Eye (tissue), 1 donor: ENCODE data around the gene SMOC2.
A peak's percentile ranks its signal among the peaks of the same experiment; 100 is the strongest.

Experiments used
- DNase-seq: peaks from one replicate; pipeline ENCODE4 v3.0.0-alpha.2; 2015

SMOC2 gene

DNA sequence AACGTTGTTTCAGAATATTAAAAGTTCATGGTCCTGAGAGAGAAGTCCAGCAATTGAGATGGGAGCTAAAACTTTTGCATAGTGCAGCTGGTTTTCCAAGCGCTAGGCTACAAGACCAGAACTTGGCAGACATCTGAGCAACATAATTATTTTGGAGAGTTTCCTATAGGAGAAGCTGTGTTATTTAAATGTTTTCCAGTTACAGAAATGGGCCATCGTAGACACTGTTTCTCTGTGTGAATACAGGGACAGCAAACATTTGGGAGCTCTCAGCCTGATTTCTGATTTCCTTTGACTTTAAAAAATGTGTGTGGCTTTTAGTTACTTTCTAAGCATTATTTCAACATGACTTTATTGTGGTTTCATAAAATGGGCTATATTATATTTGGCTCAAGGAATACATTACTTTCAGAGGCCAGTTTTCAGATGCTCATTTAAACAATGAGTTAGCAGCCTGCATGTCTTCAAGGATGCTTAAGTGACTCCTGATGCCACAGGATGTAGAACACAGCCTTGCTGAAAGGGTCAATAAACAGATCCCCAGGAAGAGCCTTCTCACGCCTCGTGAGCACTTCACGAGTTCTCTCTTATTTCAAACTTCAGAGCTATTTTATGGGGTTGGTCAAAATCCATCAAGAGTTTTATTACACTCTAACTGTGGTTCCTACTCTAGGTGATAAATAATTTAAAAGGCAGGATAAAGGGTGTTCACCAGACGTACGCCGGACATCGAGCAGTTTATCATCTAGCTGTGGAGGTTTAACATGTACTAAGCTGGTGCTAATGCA is 193.8 kb downstream of the SMOC2 start:
- no peak for DNase-seq

DNA sequence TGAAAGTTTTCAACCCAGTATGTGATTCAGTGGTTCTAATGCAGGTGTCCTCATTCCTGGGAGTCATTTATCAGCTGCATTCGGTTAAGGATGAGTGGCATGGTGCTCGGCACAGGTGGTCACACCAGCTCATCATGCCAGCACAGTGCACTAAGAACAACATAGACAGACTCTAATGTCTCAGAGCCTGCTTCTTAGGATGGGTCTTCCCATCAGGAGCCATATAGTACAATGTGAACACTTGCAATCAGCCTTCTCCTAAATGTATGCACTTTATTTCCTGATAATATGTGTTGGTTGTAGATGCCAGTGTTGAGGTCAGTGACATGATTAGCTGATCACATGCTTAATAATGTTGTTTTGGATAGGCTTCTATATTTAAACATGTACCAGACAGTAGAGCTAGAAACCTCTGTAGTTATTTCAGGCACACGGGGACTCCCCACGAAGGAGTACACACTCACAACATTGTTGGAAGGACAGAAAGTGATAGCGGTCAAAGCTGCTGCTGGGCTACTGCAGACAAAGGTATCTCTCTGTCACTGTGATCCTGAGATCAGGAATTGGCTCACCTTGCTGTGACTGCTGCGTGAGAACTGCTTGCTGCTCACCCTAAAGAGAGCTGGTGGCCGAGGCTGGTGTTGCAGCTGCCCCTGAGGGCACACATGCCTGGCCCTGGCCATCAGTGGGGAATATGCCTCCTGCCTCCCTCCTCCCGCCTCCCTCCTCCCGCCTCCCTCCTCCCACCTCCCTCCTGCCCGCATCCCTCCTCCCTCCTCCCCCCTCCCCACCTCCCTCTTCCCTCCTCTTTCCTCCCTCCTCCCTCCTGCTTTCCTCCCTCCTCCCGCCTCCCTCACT is 195.4 kb downstream of the SMOC2 start:
- no peak for DNase-seq

DNA sequence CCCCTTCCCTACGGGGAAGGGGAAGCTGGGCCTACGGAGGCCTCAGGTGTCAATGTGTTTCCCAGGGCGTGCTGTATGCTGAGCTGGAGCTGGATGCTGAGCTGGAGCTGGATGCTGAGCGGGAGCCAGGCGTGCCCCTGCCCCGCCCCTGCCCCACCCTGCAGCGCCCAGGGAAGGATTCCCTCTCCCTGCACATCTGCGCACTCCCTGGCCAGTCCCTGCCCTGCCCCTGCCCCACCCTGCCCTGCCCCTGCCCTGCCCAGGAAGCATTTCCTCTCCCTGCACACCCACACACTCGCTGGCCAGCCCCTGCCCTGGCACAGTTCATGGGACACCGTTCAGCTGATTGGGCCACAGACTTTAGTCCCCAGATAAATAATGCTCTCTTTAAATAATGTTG is 196.8 kb downstream of the SMOC2 start:
- DNase-seq = no peak

DNA sequence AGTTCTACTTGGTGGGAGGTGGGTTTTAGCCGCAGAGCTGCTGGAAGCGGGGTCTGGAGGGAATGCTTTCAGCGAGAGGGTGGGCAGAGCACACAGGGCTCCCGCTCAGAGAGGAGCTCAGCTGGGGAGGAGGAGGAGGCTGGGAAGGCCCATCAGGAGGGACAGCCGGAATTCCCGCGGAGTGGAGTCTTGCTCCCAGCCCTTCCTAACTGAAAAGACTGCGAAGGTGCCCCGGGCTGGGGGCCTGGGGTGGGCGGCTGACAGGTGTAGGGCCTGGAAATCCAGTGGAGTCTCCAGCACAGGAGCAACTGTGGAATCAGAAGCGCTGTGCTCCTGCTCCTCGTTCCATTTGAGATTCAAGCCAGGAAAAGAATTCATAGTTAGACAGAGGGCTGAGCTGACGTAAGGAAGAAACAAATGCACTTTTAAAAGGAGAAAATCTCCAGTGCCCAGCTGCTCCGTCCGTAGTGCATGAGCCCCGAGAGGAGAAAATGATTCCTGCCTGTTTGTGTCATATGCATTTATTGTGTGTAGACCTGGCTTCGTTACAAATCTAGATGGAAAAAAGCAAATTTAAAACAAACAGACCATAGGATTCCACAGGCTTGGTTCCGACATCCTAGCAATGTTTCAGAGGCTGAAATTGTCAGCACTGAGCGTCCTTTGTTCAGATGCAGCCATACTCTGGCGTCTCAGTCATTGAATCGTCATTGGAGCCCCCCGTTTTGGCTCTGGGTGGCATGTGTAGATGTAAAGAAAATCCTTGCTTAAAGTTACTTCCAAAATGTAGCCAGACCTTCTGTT is 197.7 kb downstream of the SMOC2 start:
- no peak for DNase-seq

DNA sequence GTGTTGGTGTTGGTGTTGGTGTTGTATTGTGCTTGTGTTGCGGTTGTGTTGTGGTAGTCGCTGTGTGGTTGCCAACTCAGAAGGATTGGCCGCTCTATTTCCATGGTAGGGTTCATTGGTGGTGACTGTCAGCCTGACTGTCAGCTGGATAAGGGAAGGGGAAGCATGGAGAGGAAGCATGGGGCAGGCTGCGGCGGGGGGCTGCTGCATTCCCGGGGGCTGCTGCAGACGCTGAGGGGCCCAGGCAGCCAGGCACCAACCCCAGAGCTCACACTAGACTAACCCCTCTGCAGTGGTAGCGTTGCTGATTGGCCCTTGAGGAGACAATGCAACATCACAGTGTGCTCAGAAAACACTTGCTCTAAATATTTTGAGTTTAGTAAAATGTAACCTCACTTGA is 199.2 kb downstream of the SMOC2 start:
- DNase-seq = no peak

DNA sequence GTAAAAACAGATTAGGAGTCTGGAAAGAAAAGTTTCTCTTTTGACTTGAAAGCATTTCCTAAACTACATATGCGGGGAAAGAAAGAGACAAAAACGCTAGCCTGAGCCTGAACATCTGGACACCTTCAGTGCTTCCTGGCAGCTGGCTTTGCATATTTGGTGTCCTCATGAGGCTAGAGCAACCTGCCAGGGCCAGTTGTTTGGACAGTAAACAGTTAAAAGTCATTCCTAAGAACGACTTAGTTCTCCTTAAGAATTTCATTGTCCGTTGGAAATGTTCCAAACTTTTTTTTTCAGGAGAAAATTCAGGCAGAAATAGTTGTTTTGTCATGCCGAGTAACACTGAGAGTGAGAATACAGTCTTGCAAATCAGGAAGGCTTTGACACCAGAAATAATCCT is 199.8 kb downstream of the SMOC2 start:
- peak; percentile 63 for DNase-seq

DNA sequence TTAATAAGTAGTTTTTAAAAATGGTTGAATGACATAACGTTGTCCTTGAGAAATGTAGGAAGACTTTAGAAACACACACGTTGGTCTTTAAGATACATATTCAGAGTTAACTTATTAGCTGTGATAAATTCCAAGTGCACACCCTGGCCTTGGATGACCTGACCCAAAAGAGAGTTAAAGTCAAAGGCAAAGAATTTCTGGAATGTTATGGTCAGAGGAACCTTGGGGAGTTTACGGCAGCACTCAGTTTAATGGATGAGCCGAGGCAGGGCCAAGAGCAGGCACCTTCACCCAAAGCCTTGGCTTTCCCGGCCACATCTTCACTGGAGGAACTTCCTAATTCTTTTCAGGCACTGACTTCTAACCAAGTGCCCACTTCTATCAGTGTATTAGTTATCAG is 200.5 kb downstream of the SMOC2 start:
- no peak for DNase-seq

DNA sequence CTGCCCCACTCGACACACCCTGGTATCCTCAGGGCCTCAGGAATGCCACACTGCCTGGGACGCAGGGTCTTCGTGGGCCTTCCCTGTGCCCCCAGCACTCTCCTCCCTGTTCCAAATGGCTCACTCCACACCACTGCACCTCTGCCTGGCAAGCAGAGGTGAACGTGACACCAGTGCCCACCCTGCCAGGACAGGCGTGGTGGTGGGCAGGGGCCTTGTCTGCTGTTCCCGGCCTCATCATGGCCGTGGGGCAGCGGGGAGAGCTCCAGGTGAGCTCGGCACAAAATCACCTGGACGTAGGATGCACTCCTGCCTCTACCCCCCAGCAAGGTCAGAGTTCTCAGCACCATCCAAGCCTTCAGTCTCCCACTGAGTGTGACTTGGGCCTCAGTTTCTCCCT is 202.4 kb downstream of the SMOC2 start:
- no peak for DNase-seq

DNA sequence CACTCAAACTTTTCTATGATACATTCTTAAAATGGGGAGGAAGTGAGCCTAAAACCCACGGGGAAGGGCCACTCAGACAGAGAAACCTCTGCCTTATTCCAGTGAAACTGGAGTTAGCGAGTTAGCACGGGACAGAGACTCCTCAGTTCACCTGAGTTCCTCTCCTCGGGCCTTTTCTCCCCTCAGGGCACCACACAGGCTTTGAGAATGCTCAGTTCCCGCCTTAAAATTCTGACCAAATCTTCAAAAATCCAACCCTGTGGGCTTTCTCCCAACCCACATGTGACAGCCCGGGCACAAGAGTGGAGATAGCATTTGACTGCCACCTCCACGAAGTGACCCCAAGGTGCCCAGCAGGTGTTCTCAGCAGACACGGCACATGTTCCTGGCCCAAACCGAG is 204.3 kb downstream of the SMOC2 start:
- no peak for DNase-seq

DNA sequence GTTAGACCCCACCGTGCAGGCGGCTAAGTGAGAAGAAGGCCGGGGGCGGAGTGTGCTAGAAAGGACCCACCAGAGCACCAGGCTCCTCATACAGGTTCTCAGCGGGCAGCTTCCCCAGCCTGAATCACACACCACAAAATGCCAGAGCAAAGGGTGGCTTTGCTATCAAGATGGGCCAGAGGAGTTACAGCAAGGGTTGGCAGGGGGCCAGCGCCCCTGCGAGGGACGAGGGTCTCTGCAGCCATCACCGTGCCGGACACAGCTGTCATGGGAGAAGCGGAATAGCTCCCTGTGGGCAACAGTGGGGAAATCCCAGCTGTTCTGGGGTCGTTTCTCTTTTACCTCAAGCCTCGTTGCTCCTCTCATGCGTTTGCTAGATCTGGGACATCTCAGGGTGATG is 206.3 kb downstream of the SMOC2 start:
- no peak for DNase-seq

DNA sequence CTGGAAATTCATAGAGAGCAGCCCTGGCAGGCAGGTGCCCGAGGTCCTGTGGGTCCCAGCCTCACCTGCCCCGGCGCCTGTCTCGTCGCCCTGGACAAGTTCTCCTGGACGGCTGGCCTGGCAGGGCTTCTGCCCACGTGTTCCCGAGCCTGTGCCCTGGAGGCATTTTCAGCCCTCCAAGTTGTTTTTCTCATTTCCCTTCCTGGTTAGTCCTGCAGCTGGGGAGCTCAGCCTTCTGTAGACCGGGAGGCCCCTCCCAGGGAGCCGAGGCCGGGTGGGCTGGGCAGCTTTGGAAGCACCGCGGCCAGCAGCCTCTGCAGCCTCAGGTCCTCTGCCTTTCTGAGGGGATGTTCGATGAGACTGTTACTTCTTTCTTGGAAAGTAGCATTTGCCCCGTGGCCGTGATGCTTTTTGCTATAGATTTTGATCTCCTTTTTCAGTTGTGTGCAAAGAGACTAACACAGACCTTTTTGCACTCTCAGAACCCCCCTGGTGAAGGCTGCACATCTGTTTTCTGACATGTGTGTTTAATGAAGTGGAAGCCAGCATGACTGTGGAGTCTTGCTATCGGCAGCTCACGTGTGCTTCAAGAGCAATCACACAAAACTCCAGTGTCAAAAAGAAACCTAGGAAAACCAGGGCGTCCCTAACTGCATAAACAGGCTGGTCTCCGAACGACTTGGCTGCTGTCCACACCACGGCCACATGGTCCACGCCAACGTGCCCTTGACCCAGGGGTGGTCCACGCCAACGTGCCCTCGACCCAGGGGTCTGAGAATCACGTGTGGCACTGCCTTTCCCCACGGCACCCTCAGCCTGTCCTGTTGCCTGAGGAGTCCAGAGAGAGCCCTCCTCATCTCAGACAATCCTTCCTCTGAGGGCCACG is 207.5 kb downstream of the SMOC2 start:
- DNase-seq = peak; percentile 80

DNA sequence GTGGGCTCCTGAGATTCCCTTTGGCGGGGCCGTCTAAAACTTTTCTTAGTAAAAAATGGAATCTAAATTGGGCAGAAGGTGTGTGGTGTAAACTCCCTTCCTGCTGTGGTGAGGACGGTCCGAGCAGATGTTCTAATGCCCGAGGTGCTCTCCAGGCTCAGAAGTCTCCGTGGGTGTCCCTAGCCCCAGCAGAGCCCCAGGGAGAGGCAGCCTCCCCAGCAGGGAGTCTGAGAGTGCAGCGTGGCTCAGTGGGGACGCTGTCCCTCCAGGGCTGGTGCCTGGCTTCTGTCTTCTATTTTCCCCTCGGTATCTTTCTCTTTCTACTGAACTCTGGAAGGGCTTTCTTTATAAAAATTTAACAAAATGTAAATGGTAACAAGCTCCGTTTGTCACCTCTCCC is 208.2 kb downstream of the SMOC2 start:
- DNase-seq = no peak

DNA sequence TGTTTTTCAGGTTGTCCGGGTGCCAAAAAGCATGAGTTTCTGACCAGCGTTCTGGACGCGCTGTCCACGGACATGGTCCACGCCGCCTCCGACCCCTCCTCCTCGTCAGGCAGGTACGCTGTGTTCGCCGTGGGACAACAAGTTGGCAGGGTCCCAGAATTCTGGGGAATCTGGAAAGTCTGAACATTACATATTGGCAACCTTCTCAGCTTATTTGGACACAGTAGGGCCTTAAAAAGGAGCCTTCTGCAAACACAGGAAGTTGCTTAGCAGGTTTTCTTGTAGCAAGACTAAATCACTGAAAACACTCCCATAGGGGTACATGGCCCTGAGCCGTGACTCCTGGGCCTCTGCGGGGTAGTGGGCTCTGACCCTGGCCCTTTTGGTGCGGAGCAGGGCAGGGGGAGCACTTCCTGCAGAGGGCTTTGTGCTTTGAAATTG is 209.7 kb downstream of the SMOC2 start:
- DNase-seq = no peak

DNA sequence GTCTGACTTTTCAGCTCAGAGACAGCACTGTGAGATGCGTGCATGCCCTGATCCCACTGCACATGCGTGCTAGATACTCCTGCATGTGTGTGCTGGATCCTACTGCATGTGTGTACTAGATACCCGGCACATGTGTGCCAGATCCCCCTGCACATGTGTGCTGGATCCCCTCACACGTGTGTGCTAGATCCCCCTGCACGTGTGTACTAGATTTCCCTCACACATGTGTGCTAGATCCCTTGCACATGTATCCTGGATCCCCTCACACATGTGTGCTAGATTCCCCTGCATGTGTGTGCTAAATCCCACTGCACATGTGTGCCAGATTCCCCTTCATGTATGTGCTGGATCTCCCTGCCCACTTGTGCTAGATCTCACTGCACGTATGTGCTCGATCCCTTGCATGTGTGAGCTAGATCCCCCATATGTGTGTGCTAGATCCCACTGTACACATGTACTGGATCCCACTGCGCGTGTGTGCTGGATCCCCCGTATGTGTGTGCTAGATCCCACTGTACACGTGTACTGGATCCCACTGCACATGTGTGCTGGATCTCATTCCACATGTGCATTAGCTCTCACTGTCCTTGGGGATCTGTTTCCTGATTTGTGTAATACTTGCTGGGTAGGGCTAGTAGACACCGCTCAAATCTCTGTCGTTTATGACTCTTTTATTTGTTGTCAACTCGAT is 214.6 kb downstream of the SMOC2 start:
- DNase-seq = no peak

DNA sequence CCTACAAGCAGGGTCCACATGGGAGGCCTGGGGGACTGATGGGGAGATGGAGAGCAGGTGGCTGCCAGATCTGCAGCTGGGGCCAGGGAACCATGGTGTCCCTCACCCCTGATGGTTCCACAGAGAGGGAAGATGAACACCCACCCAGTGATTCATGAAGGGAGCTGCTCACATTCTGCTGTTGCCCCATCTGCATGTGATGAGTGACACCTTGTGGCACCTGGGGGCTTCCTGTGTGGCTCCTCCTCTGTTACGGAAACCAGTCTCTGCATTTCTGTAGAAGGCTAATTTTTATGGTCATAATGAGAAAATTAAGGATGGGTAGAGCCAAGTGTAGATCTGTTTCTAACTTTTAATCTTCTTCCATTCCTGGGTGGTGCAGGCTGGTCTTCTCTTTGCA is 217.1 kb downstream of the SMOC2 start:
- DNase-seq = no peak

DNA sequence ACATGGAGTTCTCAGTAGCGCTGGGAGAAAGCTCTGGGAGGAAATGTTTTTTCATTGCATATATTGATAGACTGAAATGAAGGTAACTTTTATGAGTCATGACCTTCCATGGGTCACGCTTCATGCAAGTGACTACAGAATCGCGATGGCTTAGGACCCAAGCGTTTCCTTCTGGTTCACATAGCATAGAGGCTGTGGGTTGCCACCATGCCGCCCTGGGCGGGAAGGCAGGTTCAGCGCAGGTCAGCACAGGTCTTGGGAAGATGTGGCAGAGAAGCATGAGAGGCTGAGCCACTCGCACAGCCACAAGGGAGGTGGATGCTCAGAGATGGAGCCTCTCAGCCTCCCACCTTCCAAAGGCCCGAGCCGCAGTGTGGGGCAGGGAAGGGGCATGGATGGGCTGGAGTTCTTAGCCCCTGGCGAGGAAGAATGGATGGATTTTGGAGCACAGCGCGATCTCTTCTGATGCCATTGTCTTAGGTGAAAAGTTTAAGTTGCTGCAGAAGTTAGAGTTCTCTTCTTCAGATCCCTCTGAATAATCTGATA is 219.5 kb downstream of the SMOC2 start:
- no peak for DNase-seq

DNA sequence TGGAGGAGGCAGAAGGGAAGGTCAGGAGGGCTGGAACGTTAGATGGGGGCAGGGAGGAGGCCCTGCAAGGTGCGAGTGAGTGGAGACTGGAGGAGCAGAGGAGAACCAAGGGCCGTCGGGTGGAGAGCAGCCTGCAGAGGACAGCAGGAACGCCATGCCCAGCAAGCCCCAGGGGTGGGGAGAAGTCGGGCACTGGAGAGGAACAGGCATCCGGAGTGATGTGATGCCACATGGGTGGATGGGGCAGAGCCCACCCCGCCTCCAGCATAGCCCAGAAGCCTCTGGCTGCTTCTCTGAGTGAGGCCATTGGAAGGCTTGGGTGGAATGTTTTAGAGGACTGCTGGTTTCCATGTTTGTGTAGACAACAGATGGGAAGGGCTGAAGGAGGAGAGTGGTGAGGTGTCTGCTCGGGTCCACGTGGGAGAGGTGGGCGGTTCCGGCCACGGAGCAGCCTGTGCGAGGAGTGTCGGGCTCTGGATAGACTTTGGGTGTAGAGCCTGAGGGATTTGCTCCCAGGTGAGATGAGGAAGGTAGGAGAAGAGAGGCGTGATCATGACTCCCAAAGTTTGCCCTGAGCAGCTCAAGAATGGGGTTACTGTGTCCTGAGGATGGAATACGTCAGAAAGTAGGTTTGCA is 221.4 kb downstream of the SMOC2 start:
- no peak for DNase-seq

DNA sequence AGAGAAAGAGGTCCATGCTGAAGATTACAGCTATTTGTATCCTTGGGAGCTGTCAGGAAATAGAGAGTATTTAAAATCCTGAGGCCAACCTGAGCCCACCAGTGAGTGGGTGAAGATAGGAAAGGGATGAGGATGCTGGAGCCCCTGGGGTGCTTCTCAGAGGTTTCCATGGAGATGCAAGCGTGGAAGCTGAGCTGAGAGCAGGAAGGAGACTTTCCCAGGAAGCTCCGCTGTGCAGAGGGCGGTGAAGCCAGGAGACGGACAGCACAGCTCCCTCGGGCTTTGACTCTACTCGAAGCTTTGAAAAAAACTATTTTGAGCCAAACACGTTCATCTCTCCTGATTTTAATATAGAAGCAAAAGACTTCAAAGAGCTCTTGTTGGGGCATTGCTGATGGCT is 222.1 kb downstream of the SMOC2 start:
- DNase-seq = no peak

DNA sequence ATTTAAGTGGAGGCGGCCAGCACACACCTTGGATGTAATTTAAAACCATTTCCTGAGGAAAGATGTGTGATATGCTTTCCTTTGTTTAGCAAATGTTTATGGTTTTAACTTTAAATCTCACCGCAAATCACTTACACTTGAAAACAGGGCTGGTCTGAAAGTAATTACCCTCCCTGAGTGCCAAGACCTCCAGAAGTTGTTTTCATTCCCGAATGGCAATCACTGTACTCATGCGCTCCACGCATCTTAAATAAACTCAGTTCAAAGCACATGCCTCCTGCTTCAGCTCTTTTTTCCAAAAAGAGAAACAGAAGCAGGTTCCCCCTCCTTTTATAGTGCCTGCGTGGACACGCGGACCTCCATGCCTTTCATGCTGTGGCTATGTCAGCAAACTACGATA is 224.0 kb downstream of the SMOC2 start:
- DNase-seq = no peak

DNA sequence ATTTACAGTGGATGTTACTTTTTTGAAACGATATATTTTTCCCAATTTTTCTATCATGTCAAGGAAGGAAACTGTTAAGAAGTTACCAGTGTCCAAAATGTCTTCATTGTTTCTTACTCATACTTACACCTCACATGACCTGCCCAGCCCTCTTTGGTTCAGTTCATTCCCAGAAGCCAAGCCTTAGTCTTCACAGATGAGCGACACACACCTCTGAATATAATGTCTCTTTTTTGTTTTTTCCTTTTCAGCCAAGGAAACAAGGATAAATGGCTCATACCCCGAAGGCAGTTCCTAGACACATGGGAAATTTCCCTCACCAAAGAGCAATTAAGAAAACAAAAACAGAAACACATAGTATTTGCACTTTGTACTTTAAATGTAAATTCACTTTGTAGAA is 225.2 kb downstream of the SMOC2 start:
- no peak for DNase-seq
